ENCODE measurements around the gene CWC27.

- TF ChIP-seq CTCF (IDR thresholded peaks at IDR 0.05): no peak
- TF ChIP-seq EZH2 (IDR thresholded peaks at IDR 0.05): no peak
- no peak for TF ChIP-seq EZH2phosphoT487 (IDR thresholded peaks at IDR 0.05)
Observed at GRCh38 chr5:64873441-64873840, 104.7 kb downstream of the CWC27 start.
